Mucosa of descending colon (tissue), 3 donors: Measurements from ENCODE around the gene PAPSS1. TPM values are rescaled to one million over a fixed set of nuclear protein-coding genes. Genes with fewer than 3 reads are reported as not detected.
"Not testable (repeated sequence)": the region's sequence is repeated elsewhere in the genome, so short reads cannot be mapped to it uniquely, and the experiment has no call there.

Experiments
- ATAC-seq: fragments of 200-7000 bp; cut with Tn5 transposase; one replicate; pipeline ENCODE4 v1.9.1; 2020; ENCODE audit warnings: mild to moderate bottlenecking, moderate library complexity
- DNase-seq, 3 donors: peaks; one replicate each; pipeline ENCODE4 v3.0.0-alpha.2; 2020
- H3K36me3 ChIP-seq: fragments of 200-600 bp; one replicate; pipeline ENCODE4 v1.8.0; 2021; ENCODE audit warnings: low read depth, mild to moderate bottlenecking
- H3K4me1 ChIP-seq: fragments of 200-600 bp; one replicate; pipeline ENCODE4 v1.8.0; 2021; ENCODE audit warnings: low read depth, mild to moderate bottlenecking
- H3K4me3 ChIP-seq: fragments of 200-600 bp; one replicate; pipeline ENCODE4 v1.8.0; 2021; ENCODE audit warnings: mild to moderate bottlenecking
- H3K9me3 ChIP-seq: fragments of 200-600 bp; one replicate; pipeline ENCODE4 v1.8.0; 2021; ENCODE audit warnings: mild to moderate bottlenecking
- intact Hi-C, 2 donors: fragments of 100-400 bp; cut with DNase I in 1 of 2; cut with micrococcal nuclease in 1 of 2; formaldehyde crosslinking; loops; one replicate each; pipeline versions ENCODE4 v1.11.0 to v1.11.1; 2022; cut with DNase I, micrococcal nuclease
- total RNA-seq, 3 donors: library from RNA; stranded (reverse); fragmentation: NEBNext Ultra II Directional in 2 of 3; extraction: Animal tissue kit (Norgen Biotek cat#: 25700) in 2 of 3; gene quantifications; one replicate each; pipeline versions ENCODE4 v1.2.1 to v1.2.4, GENCODE V29; 2021 to 2023
- TF ChIP-seq, protein P1 (sequence below): fragments of 200-600 bp; IDR thresholded peaks from one replicate; pipeline ENCODE4 v1.8.0; 2022; ENCODE audit warnings: antibody characterized with exemption, mild to moderate bottlenecking
- donor health status: DM: no; HTN: no; CAD: no; lungs with moderate emphysema.
- donor health status: DM: no; HTN: no; CAD: no.
- donor health status: DM: no; HTN: yes; CAD: no.

Gene PAPSS1
- total RNA-seq, 3 donors from 2014 or later = 20.3 to 26.8 (median 20.7) TPM

GRCh38 chr4:107736924-107737448 is 17.0 kb upstream of the PAPSS1 start:
- ATAC-seq = peak; percentile 62
- intact Hi-C loops = no loop called here

GRCh38 chr4:107736037-107736436 is 16.0 kb upstream of the PAPSS1 start:
- no peaks in the 10 kb centered on the region for H3K4me1 ChIP-seq
- no peaks in the 10 kb centered on the region for H3K36me3 ChIP-seq
- H3K4me3 ChIP-seq = no peak overlapping the region
- ATAC-seq (no peak), DNase-seq (no peak)
- TF ChIP-seq, protein P1, sequence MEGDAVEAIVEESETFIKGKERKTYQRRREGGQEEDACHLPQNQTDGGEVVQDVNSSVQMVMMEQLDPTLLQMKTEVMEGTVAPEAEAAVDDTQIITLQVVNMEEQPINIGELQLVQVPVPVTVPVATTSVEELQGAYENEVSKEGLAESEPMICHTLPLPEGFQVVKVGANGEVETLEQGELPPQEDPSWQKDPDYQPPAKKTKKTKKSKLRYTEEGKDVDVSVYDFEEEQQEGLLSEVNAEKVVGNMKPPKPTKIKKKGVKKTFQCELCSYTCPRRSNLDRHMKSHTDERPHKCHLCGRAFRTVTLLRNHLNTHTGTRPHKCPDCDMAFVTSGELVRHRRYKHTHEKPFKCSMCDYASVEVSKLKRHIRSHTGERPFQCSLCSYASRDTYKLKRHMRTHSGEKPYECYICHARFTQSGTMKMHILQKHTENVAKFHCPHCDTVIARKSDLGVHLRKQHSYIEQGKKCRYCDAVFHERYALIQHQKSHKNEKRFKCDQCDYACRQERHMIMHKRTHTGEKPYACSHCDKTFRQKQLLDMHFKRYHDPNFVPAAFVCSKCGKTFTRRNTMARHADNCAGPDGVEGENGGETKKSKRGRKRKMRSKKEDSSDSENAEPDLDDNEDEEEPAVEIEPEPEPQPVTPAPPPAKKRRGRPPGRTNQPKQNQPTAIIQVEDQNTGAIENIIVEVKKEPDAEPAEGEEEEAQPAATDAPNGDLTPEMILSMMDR = no peak
- no peaks in the 10 kb centered on the region for H3K9me3 ChIP-seq
- intact Hi-C loops = no loop called here

More at GRCh38 chr4:107736924-107737448, 17.0 kb upstream of the PAPSS1 start:
- no peaks in the 10 kb centered on the region for H3K36me3 ChIP-seq
- H3K9me3 ChIP-seq = no peaks in the 10 kb centered on the region
- H3K4me3 ChIP-seq = no peak overlapping the region
- H3K4me1 ChIP-seq = no peaks in the 10 kb centered on the region
- TF ChIP-seq, protein P1 = peak; percentile 26
- peak in 2 of 3 donors; percentile 14 to 29 for DNase-seq

- TF ChIP-seq, protein P1 = no peak
- no peaks in the 10 kb centered on the region for H3K4me1 ChIP-seq
- H3K9me3 ChIP-seq = no peaks in the 10 kb centered on the region
- no peak overlapping the region for H3K4me3 ChIP-seq
- ATAC-seq (no peak), DNase-seq (no peak)
- no peaks in the 10 kb centered on the region for H3K36me3 ChIP-seq
- intact Hi-C loops = no loop called here
Observed at GRCh38 chr4:107734120-107734519, 14.1 kb upstream of the PAPSS1 start.

DNA sequence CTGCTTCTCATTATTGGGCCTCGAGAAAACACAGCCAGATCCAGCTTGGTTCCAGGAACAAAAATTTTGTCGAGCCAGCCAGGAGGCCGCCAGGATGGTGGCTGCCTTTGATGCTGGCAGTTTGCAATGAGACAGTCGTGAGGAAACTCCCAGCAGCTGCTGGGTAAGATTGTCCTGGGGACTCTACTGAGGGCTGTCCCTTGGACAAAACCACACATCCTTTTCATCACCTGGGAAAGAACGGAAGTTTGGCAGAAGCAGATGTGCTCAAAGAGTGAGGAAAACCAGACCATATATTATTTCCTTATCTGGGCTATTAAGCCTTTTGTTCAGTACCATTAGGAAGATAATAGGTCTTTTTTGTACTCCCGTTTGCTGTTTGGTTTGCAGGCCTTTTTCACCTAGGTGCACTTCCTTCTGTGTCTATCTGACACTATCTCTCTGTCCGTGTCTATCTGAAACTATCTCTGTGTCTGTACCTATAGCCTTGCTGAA is 13.4 kb upstream of the PAPSS1 start:
- intact Hi-C loops = no loop called here
- H3K36me3 ChIP-seq = no peaks in the 10 kb centered on the region
- TF ChIP-seq, protein P1 = no peak
- no peak overlapping the region for H3K4me3 ChIP-seq
- ATAC-seq (no peak), DNase-seq (no peak)
- no peaks in the 10 kb centered on the region for H3K9me3 ChIP-seq
- H3K4me1 ChIP-seq = no peaks in the 10 kb centered on the region

DNA sequence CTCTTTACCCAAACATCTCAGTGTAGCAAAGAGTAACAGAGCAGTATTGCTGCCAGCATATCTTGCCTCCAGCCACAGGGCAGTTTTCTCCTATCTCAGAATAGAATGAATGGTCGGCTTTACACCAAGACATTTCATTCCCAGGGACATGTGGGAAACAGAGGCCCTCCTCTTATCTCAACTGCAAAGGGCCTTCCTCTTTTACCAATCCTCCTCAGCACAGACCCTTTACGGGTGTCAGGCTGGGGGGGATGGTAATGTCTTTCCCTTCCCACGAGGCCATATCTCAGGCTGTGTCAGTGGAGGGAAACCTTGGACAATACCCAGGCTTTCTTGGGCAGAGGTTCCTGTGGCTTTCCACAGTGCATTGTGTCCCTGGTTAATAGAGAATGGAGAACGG is 9.0 kb upstream of the PAPSS1 start:
- H3K4me3 ChIP-seq, H3K9me3 ChIP-seq, DNase-seq, ATAC-seq, H3K4me1 ChIP-seq, H3K36me3 ChIP-seq, intact Hi-C loops: not testable (repeated sequence)

DNA sequence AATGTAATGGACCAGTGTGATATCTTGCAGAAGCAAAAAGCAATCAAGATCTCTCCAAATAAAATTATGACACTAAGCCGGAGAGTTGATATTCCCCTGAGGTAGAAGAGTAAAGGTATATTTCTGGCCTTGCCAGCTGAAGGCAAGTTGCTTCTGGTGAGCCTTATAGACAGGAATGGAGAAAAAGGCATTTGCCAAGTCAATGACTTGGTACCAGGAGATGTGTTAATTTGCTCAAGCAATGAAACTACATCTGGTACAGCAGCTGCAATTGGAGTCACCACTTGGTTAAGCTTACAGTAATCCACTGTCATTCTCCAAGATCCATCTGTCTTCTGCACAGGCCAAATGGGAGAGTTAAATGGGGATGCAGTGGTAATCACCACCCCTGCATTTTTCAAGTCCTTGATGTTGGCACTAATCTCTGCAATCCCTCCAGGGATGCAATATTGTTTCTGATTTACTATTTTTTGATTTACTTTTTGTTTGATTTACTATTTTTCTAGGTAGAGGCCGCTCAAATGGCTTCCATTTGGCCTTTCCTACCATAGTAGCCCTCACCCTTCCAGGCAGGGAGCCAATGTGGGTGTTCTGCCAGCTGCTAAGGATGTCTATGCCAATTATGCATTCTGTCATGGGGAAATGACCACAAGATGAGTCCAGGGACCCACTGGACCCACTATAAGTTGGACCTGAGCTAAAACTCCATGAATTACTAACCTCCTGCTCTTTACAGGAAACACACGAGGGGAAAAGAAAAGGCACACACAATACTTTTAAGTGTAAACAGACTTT is 6.3 kb upstream of the PAPSS1 start:
- DNase-seq, H3K36me3 ChIP-seq, intact Hi-C loops, ATAC-seq, H3K4me1 ChIP-seq, H3K9me3 ChIP-seq, H3K4me3 ChIP-seq: not testable (repeated sequence)
